ENCODE measurements around the gene BIRC5. TPM values are rescaled to one million over a fixed set of nuclear protein-coding genes. Genes with fewer than 3 reads are reported as not detected.

Gene BIRC5
- total RNA-seq, 4 donors from 2014 or later: 3.7 to 9.6 (median 5.5) TPM

- TF ChIP-seq POLR2A (IDR thresholded peaks at IDR 0.05) (no peak), CTCF (IDR thresholded peaks at IDR 0.05) (no peak), EP300 (IDR thresholded peaks at IDR 0.05) (no peak), POLR2AphosphoS5 (IDR thresholded peaks at IDR 0.05) (no peak)
- no peak overlapping the region for H3K27ac ChIP-seq
Measured at GRCh38 chr17:78214706-78215061, 631 bp downstream of the BIRC5 start.

GRCh38 chr17:78219396-78220150 is 5.5 kb downstream of the BIRC5 start:
- H3K27me3 ChIP-seq: no peaks in the 10 kb centered on the region
- no peaks in the 10 kb centered on the region for H3K36me3 ChIP-seq
- WGBS: 86% methylated on average over 11 of the region's 11 CpGs
- DNase-seq (ENCODE audit: low spot score in 2 of 2): no peak
- H3K27ac ChIP-seq: no peak overlapping the region
- no peaks in the 10 kb centered on the region for H3K9me3 ChIP-seq
- H3K4me3 ChIP-seq: no peak overlapping the region
- H3K4me1 ChIP-seq: peaks cover 2% of the 10 kb centered on the region
- TF ChIP-seq POLR2AphosphoS5 (IDR thresholded peaks at IDR 0.05) (no peak), CTCF (IDR thresholded peaks at IDR 0.05) (no peak), POLR2A (IDR thresholded peaks at IDR 0.05) (no peak), EP300 (IDR thresholded peaks at IDR 0.05) (no peak)

More at GRCh38 chr17:78214706-78215061, 631 bp downstream of the BIRC5 start:
- H3K27me3 ChIP-seq: no peaks in the 10 kb centered on the region
- no peaks in the 10 kb centered on the region for H3K9me3 ChIP-seq
- H3K36me3 ChIP-seq: no peaks in the 10 kb centered on the region
- no peak for DNase-seq (ENCODE audit: low spot score in 2 of 2)
- H3K4me1 ChIP-seq: peaks cover 9% of the 10 kb centered on the region
- 19% methylated on average over 5 of the region's 5 CpGs for WGBS
- peak overlapping the region; percentile 61 for H3K4me3 ChIP-seq

GRCh38 chr17:78223061-78223460 is 9.0 kb downstream of the BIRC5 start:
- WGBS: 79% methylated on average over 4 of the region's 4 CpGs
- no peak for DNase-seq (ENCODE audit: low spot score in 2 of 2)
- Histone ChIP-seq H3K4me1 (peaks cover 9% of the 10 kb centered on the region), H3K27me3 (no peaks in the 10 kb centered on the region), H3K4me3 (no peak overlapping the region), H3K36me3 (no peaks in the 10 kb centered on the region), H3K9me3 (no peaks in the 10 kb centered on the region), H3K27ac (no peak overlapping the region)
- TF ChIP-seq POLR2AphosphoS5 (IDR thresholded peaks at IDR 0.05) (no peak), CTCF (IDR thresholded peaks at IDR 0.05) (no peak)

GRCh38 chr17:78223765-78224164 is 9.7 kb downstream of the BIRC5 start:
- peaks cover 9% of the 10 kb centered on the region for H3K4me1 ChIP-seq
- H3K27ac ChIP-seq: no peak overlapping the region
- no peak overlapping the region for H3K4me3 ChIP-seq
- no peak for TF ChIP-seq EP300 (IDR thresholded peaks at IDR 0.05)
- no peak for TF ChIP-seq CTCF (IDR thresholded peaks at IDR 0.05)
- TF ChIP-seq POLR2A (IDR thresholded peaks at IDR 0.05): no peak
- TF ChIP-seq POLR2AphosphoS5 (IDR thresholded peaks at IDR 0.05): no peak
- 83% methylated on average over 3 of the region's 3 CpGs for whole genome bisulfite sequencing
- H3K27me3 ChIP-seq: no peaks in the 10 kb centered on the region
- H3K9me3 ChIP-seq: no peaks in the 10 kb centered on the region
- H3K36me3 ChIP-seq: no peaks in the 10 kb centered on the region
- no peak for DNase-seq (ENCODE audit: low spot score in 2 of 2)

- H3K27ac ChIP-seq: no peak overlapping the region
- H3K9me3 ChIP-seq: no peaks in the 10 kb centered on the region
- DNase-seq (ENCODE audit: low spot score in 2 of 2): no peak
- peaks cover 9% of the 10 kb centered on the region for H3K4me1 ChIP-seq
- no peaks in the 10 kb centered on the region for H3K36me3 ChIP-seq
- 63% methylated on average over 27 of the region's 27 CpGs for WGBS
- H3K4me3 ChIP-seq: no peak overlapping the region
- TF ChIP-seq POLR2AphosphoS5 (IDR thresholded peaks at IDR 0.05): no peak
- no peak for TF ChIP-seq EP300 (IDR thresholded peaks at IDR 0.05)
- TF ChIP-seq POLR2A (IDR thresholded peaks at IDR 0.05): no peak
- no peak for TF ChIP-seq CTCF (IDR thresholded peaks at IDR 0.05)
- H3K27me3 ChIP-seq: peaks cover 3% of the 10 kb centered on the region
Measured at GRCh38 chr17:78224231-78225087, 10.4 kb downstream of the BIRC5 start.
